Stomach (tissue), 4 donors: Measurements from ENCODE around the gene CRLF3.

ENCODE experiments used
- POLR2A ChIP-seq, 4 donors: fragments of 450-650 bp; IDR thresholded peaks; one replicate each; pipeline ENCODE4 v1.6.1; 2016; ENCODE audit warnings: antibody characterized with exemption in 4 of 4, control low read depth in 2 of 4, mild to moderate bottlenecking in 1 of 4, moderate library complexity in 1 of 4
- POLR2AphosphoS5 ChIP-seq, 3 donors: sonication (generic); formaldehyde crosslinking; IDR thresholded peaks; one replicate each; pipeline ENCODE4 v1.6.1; 2016; ENCODE audit warnings: antibody characterized with exemption in 3 of 3
- TF ChIP-seq, protein P1 (sequence below), 7 experiments: fragments of 450-650 bp in 4 of 7; fragments of 200-600 bp in 3 of 7; sonication (generic) in 3 of 7; IDR thresholded peaks; one replicate each; pipeline ENCODE4 v1.5.1; 2016 to 2019; ENCODE audit warnings: antibody characterized with exemption in 7 of 7, control low read depth in 2 of 7, mild to moderate bottlenecking in 1 of 7

DNA sequence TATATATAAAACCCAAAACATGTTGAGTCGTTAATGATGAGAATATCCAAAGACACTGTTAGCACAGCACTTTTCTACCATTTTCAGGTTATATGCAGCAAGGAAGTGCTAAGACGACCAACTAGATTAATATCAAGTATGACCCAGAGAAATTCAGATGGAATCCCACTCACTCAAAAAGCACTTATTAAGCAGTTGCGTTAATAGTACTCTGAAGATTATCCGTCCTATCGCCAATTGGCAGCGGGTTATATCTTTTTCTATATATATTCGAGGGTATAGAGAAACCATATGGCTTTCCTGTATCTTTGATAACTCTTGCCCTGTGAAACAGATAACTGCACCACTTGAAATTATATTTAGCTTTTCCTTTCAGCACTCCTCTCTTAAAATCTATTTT lies 1.1 kb downstream of the CRLF3 start:
- TF ChIP-seq, protein P1, sequence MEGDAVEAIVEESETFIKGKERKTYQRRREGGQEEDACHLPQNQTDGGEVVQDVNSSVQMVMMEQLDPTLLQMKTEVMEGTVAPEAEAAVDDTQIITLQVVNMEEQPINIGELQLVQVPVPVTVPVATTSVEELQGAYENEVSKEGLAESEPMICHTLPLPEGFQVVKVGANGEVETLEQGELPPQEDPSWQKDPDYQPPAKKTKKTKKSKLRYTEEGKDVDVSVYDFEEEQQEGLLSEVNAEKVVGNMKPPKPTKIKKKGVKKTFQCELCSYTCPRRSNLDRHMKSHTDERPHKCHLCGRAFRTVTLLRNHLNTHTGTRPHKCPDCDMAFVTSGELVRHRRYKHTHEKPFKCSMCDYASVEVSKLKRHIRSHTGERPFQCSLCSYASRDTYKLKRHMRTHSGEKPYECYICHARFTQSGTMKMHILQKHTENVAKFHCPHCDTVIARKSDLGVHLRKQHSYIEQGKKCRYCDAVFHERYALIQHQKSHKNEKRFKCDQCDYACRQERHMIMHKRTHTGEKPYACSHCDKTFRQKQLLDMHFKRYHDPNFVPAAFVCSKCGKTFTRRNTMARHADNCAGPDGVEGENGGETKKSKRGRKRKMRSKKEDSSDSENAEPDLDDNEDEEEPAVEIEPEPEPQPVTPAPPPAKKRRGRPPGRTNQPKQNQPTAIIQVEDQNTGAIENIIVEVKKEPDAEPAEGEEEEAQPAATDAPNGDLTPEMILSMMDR (IDR thresholded peaks at IDR 0.05): no peak
- TF ChIP-seq POLR2AphosphoS5 (IDR thresholded peaks at IDR 0.05): no peak
- no peak for TF ChIP-seq POLR2A (IDR thresholded peaks at IDR 0.05)
